MCF 10A (cell line): ENCODE results near the gene MRPL38. TPM values are rescaled to one million over a fixed set of nuclear protein-coding genes. Genes with fewer than 3 reads are reported as not detected.

Experiments
- BruUV-seq: library from RNA; stranded (reverse); fragments of 400-500 nt; replicated peaks from 2 replicates; lab custom pipeline; 2021; lab: Mats Ljungman, UMichigan
- CTCF ChIA-PET: fragments of 300-600 bp; sonication (Branson Sonifier 250); formaldehyde crosslinking; extraction: SDS; loops from one replicate; lab custom pipeline; 2021; ENCODE audit warnings: antibody characterized with exemption, inconsistent platforms; lab: Yijun Ruan, JAX
- POLR2A ChIA-PET: fragments of 300-600, 350-650 bp; sonication (Branson Sonifier 250); formaldehyde crosslinking; extraction: SDS; loops from one replicate; lab custom pipeline; 2020; ENCODE audit warnings: antibody characterized with exemption, inconsistent platforms; lab: Yijun Ruan, JAX
- DNase-seq: peaks from one replicate; pipeline ENCODE4 v3.0.0-alpha.2; 2018; ENCODE audit not compliant: unreplicated experiment
- H3K27ac Mint-ChIP-seq: one replicate; pipeline ENCODE4 v1.8.0; 2022; ENCODE audit warnings: mild to moderate bottlenecking, low read depth, mixed read lengths; ENCODE audit not compliant: unreplicated experiment
- H3K27me3 Mint-ChIP-seq: one replicate; pipeline ENCODE4 v1.8.0; 2022; ENCODE audit warnings: mixed read lengths; ENCODE audit not compliant: insufficient read depth, unreplicated experiment
- H3K36me3 Mint-ChIP-seq: one replicate; pipeline ENCODE4 v1.8.0; 2022; ENCODE audit warnings: mild to moderate bottlenecking, moderate library complexity, mixed read lengths; ENCODE audit not compliant: insufficient read depth, unreplicated experiment
- H3K4me1 Mint-ChIP-seq: one replicate; pipeline ENCODE4 v1.8.0; 2022; ENCODE audit warnings: mixed read lengths; ENCODE audit not compliant: insufficient read depth, unreplicated experiment
- H3K4me3 Mint-ChIP-seq: one replicate; pipeline ENCODE4 v1.8.0; 2022; ENCODE audit warnings: mild to moderate bottlenecking, moderate library complexity, mixed read lengths; ENCODE audit not compliant: unreplicated experiment
- H3K9me3 Mint-ChIP-seq: one replicate; pipeline ENCODE4 v1.8.0; 2022; ENCODE audit warnings: mixed read lengths; ENCODE audit not compliant: unreplicated experiment
- CTCF ChIP-seq: fragments of 200-600 bp; IDR thresholded peaks from one replicate; pipeline ENCODE4 v1.8.0; 2022; ENCODE audit warnings: antibody characterized with exemption, mild to moderate bottlenecking; ENCODE audit not compliant: unreplicated experiment
- intact Hi-C: fragments of 100-400 bp; cut with micrococcal nuclease; formaldehyde crosslinking; loops from 2 replicates; pipeline ENCODE4 v1.14.1; 2022
- total RNA-seq: library from RNA; stranded (reverse); gene quantifications from 2 replicates; pipeline ENCODE4 v1.2.3, GENCODE V29; 2022

MRPL38 gene
- total RNA-seq, 1 experiment from 2014 or later: 111 TPM

- peak overlapping the region; percentile 74 for H3K4me3 Mint-ChIP-seq
- H3K36me3 Mint-ChIP-seq: peaks cover 37% of the 10 kb centered on the region
- intact Hi-C loops: loop anchor here (1.0 to 2.0 kb wide), 2 partner anchors 41 to 131 kb away; partner anchors contain the start of gene WBP2
- TF ChIP-seq CTCF: no peak
- H3K4me1 Mint-ChIP-seq: peaks cover 19% of the 10 kb centered on the region
- H3K27ac Mint-ChIP-seq: peak overlapping the region; percentile 31
- BruUV-seq: TSS peak; percentile 10
- DNase-seq: no peak
- no peaks in the 10 kb centered on the region for H3K27me3 Mint-ChIP-seq
- CTCF ChIA-PET: interaction anchor here (0.5 to 2.2 kb wide), 12 partner anchors 8 to 133 kb away, joined by 3 to 12 read pairs (median 4); partner anchors contain the start of gene TRIM47
- POLR2A ChIA-PET: interaction anchor here (1.0 to 5.0 kb wide), 15 partner anchors 9 to 283 kb away, joined by 3 to 80 read pairs (median 6); partner anchors contain the start of genes GALK1, MRPL38, RECQL5 and SAP30BP
- H3K9me3 Mint-ChIP-seq: no peaks in the 10 kb centered on the region
Measured at GRCh38 chr17:75895370-75896155, 9.1 kb downstream of the MRPL38 start.

GRCh38 chr17:75894049-75894733, 10.5 kb downstream of the MRPL38 start:
- POLR2A ChIA-PET: interaction anchor here (0.7 to 5.0 kb wide), 5 partner anchors 10 to 464 kb away, joined by 3 to 80 read pairs (median 4); partner anchors contain the start of genes MRPL38, TRIM47 and WBP2
- Mint-ChIP-seq H3K4me3 (no peak overlapping the region), H3K9me3 (no peaks in the 10 kb centered on the region), H3K27ac (no peak overlapping the region), H3K4me1 (peaks cover 19% of the 10 kb centered on the region), H3K36me3 (peaks cover 32% of the 10 kb centered on the region), H3K27me3 (no peaks in the 10 kb centered on the region)
- DNase-seq: no peak
- BruUV-seq: no TSS peak
- no peak for TF ChIP-seq CTCF
- intact Hi-C loops: no loop called here
- CTCF ChIA-PET: interaction anchor here (0.6 to 0.9 kb wide), 3 partner anchors 48 to 369 kb away, joined by 3 to 4 read pairs (median 3); partner anchors contain the start of genes LLGL2 and SMIM5

GRCh38 chr17:75893305-75894048, 11.2 kb downstream of the MRPL38 start:
- peaks cover 19% of the 10 kb centered on the region for H3K4me1 Mint-ChIP-seq

More at GRCh38 chr17:75893305-75894048, 11.2 kb downstream of the MRPL38 start:
- CTCF ChIA-PET: interaction anchor here (0.6 to 0.9 kb wide), 2 partner anchors 47 to 260 kb away, joined by 3 to 4 read pairs; partner anchors contain the start of gene SMIM5
- Mint-ChIP-seq H3K27me3 (no peaks in the 10 kb centered on the region), H3K9me3 (no peaks in the 10 kb centered on the region), H3K27ac (no peak overlapping the region), H3K4me3 (no peak overlapping the region), H3K36me3 (peaks cover 26% of the 10 kb centered on the region)
- intact Hi-C loops: no loop called here
- DNase-seq: no peak
- no peak for TF ChIP-seq CTCF
- POLR2A ChIA-PET: interaction anchor here (0.8 to 5.0 kb wide), 4 partner anchors 11 to 116 kb away, joined by 4 to 80 read pairs (median 26); partner anchors contain the start of genes MRPL38, TRIM47 and WBP2
- no TSS peak for BruUV-seq
